IPS DF 19.7 (cell line): ENCODE data around the gene DDIT4.
A peak's percentile ranks its signal among the peaks of the same experiment; 100 is the strongest.
"Not testable (repeated sequence)": the region's sequence is repeated elsewhere in the genome, so short reads cannot be mapped to it uniquely, and the experiment has no call there.

ENCODE experiments used
- DNase-seq: peaks from one replicate; pipeline ENCODE4 v3.0.0-alpha.2; 2013; ENCODE audit warnings: low read depth, low spot score

DDIT4 gene

GRCh38 chr10:72273410-72274212 is at the start of gene DDIT4:
TSS of gene DDIT4 (plus strand) at chr10:72273924. CDS start at chr10:72274217, 293 bp downstream.
- DNase-seq: peak; percentile 93

- not testable (repeated sequence) for DNase-seq
Measured at GRCh38 chr10:72224191-72224590, 49.5 kb upstream of the DDIT4 start.

- no peak for DNase-seq
Measured at GRCh38 chr10:72226418-72227027, 47.2 kb upstream of the DDIT4 start.

- DNase-seq: no peak
Measured at GRCh38 chr10:72227826-72228225, 45.9 kb upstream of the DDIT4 start.

- no peak for DNase-seq
Measured at GRCh38 chr10:72228318-72228751, 45.4 kb upstream of the DDIT4 start.

GRCh38 chr10:72229261-72230251 is 44.2 kb upstream of the DDIT4 start:
- DNase-seq: no peak

GRCh38 chr10:72233621-72234020 is 40.1 kb upstream of the DDIT4 start:
- no peak for DNase-seq

GRCh38 chr10:72234560-72235095 is 39.1 kb upstream of the DDIT4 start:
- DNase-seq: no peak

- no peak for DNase-seq
Measured at GRCh38 chr10:72235544-72236279, 38.0 kb upstream of the DDIT4 start.

- DNase-seq: no peak
Measured at GRCh38 chr10:72238392-72239175, 35.1 kb upstream of the DDIT4 start.

GRCh38 chr10:72239409-72239808 is 34.3 kb upstream of the DDIT4 start:
- DNase-seq: no peak

GRCh38 chr10:72240371-72240770 is 33.4 kb upstream of the DDIT4 start:
- no peak for DNase-seq

GRCh38 chr10:72241691-72242252 is 32.0 kb upstream of the DDIT4 start:
- DNase-seq: no peak

GRCh38 chr10:72242675-72243074 is 31.0 kb upstream of the DDIT4 start:
- DNase-seq: no peak

GRCh38 chr10:72243822-72244437 is 29.8 kb upstream of the DDIT4 start:
- DNase-seq: no peak

GRCh38 chr10:72244573-72245038 is 29.1 kb upstream of the DDIT4 start:
- DNase-seq: no peak

- DNase-seq: no peak
Measured at GRCh38 chr10:72245949-72246525, 27.7 kb upstream of the DDIT4 start.

GRCh38 chr10:72248468-72249151 is 25.1 kb upstream of the DDIT4 start:
- DNase-seq: no peak
